HG03159 (cell line): Measurements from ENCODE around the gene LINGO4.

Experiments used
- ATAC-seq: cut with Tn5 transposase; IDR thresholded peaks from one replicate; pipeline ENCODE4 v1.9.1; 2021; ENCODE audit warnings: mild to moderate bottlenecking, moderate library complexity; ENCODE audit not compliant: unreplicated experiment

Gene LINGO4

DNA sequence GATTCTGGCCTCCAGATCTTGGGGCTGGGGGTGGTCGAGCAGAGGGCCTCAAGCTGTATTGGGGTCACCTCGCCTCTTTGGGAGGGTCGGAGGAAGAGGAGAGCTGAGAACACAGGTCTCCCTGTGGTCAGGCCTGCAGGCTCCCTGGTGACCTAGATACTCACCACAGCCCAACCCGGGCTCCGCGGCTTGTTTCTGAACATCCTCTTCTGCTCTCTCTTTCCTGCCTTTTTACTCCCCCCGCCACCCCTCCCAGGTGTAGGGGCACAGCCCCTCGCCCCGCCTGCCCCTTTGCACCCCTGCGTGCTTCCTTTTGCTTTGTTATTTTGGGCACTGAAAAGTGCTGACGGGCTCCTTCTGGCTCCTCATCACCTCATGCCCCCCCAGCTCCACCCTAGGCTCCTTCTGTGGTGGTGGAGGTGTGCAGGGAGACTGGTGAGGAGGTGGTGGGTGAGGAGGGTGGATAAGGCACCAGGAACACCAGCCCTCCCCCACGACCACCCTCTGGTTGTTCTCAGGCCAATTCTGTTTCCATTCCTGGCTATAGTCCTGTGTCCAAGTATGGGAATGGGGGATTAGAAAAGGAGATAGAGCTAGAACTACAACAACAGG is 10.6 kb upstream of the LINGO4 start:
- ATAC-seq: no peak

DNA sequence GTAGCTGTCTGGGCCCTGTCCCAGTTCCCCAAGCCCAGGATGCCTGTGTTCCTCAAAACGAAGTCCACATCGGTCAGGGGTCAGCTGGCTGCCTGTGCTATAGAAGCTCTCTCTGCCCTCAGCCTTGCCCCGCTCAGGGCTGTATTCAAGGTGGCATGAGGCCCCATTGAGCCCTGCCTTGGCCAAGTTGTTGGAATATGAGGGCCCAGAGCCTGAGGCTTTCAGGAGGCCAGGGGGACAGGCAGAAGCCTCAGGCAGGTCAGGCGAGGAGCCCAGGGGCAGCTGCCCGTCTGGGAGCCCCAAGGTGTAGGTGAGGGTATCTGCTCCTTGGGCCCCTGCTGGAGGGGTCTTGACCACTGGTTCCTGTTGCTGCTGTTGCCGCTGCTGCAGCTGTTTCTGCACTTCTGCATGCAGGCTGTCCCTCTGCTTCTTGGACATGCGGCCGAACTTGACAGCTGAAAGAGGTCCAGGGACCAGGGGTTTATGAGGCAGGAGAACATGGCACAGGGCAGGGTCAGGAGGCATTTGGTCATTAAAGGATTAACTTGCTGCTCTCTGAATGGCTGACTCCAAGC is 9.8 kb upstream of the LINGO4 start:
- no peak for ATAC-seq

DNA sequence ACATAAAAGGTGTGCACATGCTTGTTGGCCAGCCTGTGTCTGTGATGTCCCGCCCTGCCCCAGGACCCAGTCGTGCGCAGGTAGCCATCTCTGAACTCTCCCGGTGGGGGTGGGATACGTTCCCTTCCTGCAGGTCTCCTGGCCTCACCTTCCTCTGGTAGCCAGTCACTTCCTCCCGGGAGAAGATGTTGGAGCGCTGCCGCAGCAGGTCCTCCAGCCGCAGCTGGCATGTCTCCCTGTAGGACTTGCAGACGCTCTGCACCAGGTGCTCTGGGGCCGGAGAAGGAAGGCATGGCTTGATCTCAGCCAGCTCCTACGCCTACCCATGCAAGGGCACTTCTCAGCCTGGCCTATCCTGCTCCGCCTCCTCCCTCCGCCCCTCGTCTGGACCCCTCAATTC is 9.2 kb upstream of the LINGO4 start:
- ATAC-seq: no peak

DNA sequence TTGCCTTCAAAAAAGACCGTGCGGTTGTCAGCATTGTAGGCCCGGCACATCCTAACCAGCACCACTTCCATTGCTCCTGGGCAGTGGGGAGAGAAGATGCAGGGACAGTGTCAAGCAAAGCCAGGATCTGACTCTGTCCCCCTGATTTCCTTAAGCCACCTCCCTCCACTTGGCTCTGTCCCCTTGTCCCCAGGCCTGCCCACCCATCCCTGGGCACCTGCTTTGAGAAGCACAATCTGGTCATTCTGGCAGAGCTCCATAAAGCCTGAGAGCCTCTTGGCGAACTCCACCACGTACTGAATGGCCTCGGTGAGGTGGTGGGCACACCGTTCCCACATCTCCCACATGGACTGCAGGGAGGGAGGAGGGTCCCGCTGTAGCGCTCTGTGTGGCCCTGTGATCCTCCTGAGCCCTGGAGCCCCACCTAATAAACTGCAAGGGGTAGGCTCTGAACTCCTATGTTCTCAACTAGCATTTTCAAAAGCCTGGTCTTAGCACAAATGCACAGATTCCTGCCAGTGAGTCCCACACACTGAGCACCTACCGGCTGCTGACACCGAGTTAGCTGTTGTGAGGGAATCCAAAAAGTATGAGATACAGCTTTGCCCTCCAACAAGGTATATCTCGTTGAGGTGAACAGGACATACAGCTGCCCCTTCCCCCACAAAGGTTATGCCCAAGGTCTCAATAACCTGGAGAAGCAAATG is 8.2 kb upstream of the LINGO4 start:
- no peak for ATAC-seq

DNA sequence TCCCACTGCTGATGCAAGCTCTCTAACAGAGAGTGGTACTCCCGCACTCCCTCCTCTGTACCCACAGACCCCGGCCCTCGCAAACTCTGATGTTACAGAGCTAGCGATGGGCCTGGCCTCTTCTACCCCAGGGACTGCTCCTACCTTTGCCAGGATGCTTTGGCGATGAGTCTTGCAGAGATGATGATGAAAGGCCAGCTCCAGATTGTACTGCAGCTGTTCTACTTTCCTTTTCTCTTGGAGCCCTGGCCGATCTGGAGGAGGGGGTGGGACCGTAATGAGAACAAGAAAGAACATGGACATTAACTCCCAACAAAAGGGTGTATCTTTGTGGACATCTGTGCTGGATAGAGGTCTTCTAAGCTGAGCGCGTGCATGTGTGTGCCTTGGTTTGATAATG is 6.0 kb upstream of the LINGO4 start:
- ATAC-seq: no peak

DNA sequence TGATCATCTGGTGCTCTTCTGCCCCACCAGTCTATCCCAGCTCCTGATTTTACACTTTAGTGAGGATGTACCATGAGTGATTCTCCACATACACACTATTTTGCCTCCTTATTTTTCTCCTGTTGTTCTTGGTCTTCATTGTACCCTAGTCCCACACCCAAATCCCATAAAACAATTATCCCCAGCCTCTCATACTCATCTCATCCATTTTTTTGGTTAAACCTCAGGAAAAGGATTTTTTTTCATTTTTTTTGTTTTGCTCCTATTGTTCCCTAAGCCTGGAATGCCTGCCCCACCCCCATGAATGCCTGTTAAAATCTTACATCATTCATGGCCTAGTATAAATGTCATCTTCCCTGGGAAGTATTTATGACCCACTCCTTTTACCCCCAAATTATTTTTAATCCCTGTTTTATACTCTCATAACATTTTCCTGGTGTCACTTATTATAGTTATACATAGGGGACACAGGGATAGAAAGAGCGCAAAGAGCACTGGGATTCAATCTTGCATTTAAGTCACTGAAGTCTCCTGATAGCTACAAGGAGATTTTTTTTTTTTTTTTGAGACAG is 4.9 kb upstream of the LINGO4 start:
- no peak for ATAC-seq

DNA sequence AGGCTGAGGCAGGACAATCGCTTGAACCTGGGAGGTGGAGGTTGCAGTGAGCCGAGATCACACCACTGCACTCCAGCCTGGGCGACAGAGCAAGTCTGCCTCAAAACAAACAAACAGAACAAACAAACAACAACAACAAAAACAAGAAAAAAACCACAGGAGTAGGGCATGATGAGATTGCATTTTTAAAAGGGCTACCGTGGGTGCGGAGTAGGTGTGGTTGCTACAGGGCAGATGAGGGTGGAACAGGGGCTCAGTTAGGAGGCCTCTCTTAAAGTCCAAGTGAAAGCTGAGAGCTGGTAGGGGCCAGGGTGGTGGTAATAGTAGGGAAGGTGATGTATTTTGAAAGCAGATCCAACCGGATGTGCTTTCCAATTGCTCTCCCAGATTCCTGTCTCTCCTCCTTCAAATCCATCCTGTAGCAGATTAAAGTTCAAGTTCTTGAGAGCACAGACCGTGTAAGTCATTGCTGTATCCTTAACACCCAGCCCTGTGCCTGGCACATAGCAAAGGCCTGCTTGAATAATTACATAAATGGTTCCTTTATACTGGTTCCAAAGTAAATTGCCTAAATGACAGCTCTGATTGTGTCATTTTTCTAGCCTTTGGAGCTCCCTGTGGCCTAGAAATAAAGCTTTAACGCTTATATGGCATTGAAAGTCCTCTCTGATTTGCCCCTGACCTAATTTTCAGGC is 4.2 kb upstream of the LINGO4 start:
- no peak for ATAC-seq

DNA sequence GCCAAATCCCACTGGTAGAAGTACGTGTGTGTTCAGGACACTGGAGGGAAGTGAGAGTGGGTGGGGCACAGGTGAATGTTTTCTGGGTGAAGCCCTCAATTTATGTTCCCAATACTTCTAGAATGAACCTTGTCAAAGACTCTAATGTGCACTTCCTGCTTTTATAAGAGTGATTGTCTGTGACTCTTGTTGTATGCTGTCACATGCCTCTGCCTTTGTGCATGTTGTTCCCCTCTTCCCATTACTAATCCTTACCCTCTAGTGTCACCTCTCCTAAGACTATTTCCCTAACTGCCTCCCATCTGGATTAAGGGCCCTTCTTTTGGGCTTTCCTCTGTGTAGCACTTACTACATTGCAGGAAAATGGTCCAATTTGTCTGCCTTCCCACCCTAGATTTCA is 2.5 kb upstream of the LINGO4 start:
- ATAC-seq: no peak

DNA sequence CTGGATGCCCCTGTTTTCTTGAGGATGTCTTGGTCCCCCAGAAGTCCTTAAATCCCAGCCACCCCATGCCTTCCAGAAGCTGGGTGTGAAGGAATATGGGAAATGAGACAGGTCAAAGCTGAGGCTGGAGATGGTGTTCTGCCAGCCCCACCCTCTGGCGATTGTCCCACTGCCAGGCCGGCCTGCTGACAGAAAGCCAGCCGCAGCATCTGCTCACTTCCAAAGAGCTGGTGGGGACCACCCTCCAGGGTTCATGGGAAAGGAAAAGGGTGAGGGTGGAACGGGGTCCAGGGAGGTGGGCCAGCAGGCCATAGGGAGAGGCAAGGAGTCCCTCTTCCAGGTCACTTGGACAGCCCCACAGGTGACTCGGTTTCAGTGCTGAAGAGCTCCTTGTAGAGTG is 1.9 kb upstream of the LINGO4 start:
- ATAC-seq: no peak

DNA sequence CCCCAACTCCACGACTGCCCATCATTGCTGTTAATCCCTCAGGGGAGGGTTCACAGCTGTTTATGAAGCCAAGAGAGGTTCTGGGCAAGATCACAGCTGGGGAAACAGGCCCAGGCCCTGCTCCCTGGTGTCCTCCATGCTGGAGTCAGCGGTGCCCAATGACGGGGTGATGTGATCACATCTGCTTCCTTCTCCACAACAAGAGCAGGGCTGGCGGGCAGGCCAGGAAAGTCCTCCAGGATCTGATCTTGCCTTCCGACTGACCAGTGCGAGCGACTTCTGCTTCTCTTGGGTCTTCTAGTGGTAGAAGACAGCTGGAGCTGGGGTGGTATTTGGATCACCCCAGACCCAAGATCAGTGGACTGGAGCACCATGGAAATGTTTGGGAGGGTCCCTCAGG is 951 bp upstream of the LINGO4 start:
- ATAC-seq: no peak

DNA sequence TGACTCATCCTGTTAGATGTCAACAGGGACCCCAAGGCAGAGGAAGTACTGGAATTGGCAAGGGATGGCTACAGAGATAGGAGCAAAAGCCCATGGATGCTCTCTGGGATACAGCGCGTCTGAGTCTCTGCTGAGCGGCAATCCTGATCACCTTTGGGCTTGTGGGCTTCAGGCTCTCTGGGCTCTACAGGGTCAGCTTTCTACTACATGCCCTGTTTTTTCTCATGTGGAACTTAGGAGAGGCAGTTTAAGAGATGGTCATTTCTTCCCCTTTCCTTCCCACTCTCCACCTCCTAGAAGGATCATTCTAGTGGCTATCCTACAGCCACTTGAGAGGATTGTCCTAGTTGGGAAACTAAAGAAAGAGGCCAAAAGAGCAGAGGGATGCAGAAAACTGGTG is 1.3 kb downstream of the LINGO4 start:
- ATAC-seq: no peak

DNA sequence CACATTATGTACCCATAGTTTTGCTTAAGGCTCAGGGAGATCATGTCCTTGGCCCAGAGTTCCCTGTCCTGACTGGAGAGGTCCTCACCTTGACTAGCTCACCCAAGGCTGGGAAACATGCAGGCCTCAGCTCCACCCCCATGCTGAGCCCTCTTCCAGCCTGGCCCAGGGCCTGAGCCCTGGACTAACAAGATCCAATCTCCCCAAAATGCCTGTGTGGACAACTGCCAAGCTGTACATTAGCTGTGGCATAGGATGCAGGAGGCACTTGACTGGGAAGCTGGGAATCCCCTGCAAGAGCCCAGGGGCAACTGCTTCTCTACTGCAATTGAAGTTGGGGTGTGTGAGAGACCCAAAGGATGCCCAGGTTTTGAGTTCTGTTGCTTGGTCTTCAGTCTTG is 2.1 kb downstream of the LINGO4 start:
- no peak for ATAC-seq

DNA sequence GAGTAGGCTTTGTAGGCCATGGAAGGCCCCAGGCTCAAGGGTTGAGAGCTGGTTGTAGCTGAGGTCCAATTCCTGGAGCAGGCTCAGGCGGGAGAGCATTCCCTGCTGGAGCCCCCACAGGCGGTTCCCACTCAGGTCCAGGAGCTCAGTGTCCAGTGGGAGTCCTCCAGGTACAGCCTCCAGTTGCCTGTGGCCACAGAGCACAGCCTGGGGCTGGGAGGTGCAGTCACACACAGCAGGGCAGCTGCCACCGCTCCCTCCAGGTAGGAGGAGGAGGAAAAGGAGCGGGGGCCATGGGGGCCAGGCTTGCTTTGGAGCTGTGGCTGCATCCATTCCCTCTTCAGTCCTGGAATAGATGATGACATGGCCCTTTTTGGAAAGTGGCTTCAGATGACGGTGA is 2.8 kb downstream of the LINGO4 start:
- no peak for ATAC-seq

DNA sequence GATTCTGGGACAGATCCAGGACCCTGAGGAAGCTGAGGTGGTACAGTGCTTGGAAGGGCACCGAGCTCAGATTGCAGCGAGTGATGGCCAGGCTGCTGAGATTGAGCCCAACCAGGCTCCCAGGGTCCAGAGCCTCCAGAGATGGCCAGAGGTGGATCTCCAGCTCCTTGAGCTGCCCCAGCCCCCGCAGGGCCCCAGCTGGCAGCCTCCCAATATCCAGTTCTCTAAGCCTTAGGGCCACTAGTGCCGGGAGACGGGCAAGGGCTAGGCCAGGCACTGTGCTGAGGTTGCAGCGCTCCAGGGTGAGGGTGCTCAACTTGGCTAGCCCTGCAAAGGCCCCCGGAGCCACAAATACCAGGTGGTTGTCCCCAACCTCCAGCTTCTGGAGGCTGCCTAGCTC is 3.4 kb downstream of the LINGO4 start:
- no peak for ATAC-seq

DNA sequence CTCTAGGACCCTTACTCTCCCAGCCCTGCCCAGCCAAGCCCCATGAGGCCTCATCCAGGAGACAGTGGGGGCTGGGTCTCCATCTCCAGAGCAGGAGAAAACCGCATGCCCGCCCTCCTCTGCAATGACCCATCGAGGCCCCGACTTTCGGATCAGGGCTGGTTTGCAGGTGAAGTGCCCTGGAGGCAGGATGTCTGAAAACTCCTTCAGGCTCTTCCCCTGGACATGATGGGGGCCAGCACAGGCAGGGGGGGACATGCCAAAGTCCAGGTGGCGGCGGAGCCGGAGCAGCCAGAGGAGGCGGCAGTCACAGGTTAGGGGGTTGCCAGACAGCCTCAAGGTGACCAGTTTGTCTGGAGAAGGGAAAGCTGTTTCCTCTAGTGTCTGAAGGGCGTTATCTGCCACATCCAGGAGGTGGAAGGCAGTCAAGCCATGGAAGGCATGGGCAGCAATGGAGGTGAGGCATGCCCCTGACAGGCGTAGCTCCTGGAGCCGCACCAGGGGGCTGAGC is 3.9 kb downstream of the LINGO4 start:
- no peak for ATAC-seq

DNA sequence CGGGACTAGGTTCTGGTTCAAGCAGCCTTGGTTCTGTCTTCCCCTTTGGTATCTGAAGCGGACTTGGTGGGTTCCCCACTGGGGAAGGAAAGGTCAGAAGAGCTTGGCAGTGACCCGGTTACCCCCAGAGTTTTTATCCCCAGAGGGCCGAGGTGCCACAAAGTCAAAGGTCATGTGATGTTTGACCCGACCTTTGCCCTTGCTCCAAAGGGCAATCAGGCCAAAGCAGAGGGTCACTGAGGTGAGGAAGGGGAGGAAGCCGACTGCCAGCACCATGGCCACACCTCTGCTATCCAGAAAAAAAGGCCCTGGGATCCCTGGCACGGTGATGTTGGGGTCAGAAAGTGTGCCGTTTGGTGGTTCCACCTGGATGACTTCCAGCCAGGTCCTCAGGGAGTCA is 4.4 kb downstream of the LINGO4 start:
- ATAC-seq: no peak

DNA sequence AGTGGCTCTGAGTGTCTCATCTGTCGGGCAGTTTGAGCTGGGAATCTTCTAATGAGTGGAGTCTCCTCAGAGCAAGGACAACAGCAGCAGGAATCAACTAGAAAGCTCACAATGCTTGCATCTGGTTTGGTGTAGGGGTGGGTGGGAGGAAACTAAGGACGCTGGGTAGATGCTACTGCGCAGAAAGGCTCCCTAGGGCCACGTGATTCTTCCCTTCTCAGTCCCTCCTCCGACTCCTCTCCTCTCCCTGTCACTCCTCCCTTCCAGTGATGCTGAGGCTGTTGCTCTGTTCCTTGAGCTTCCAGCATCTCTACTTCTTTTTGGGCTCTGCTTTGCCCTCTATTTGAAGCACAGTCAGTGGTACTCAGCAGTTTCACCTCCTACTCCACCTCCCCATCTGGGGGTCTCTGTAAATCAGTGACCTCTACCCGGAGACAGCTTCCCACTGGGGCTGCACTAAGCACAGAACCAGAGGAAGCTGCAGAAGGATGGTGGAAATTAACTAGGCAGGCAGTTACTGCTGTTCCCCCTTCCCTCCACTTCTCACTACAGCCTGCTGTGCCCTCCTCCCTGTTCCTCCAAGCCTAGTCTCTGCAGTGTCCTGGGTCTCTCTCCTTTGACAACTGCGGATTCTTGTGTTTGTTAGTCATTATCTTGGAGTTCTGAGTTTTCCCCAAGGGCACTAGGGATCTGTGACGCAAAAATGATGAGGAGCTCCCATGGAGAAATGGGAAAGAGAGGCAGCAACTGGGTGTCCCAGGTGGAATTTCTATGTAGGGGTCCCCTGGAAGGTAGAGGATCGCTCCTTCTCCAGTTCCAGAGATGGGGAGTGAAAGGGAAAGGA is 5.8 kb downstream of the LINGO4 start:
- no peak for ATAC-seq

DNA sequence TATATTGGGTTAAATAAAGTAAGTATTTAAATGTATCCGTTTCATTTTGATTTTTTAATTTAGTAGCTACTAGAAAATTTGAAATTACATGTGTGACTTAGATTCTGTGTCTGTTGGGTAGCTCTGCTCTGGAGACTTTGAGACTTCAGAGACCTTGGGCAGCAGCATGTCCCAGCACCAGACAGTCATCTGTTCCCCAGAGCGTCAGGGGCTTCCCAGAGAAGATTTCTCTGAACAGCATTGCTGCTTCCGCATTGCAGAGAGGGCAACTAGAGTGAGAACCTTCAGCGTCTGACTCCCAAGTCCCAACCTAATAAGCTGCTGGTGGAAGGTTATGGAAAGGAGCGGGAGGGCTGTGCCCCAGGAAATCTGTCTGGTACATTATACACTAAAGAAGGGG is 6.6 kb downstream of the LINGO4 start:
- no peak for ATAC-seq

DNA sequence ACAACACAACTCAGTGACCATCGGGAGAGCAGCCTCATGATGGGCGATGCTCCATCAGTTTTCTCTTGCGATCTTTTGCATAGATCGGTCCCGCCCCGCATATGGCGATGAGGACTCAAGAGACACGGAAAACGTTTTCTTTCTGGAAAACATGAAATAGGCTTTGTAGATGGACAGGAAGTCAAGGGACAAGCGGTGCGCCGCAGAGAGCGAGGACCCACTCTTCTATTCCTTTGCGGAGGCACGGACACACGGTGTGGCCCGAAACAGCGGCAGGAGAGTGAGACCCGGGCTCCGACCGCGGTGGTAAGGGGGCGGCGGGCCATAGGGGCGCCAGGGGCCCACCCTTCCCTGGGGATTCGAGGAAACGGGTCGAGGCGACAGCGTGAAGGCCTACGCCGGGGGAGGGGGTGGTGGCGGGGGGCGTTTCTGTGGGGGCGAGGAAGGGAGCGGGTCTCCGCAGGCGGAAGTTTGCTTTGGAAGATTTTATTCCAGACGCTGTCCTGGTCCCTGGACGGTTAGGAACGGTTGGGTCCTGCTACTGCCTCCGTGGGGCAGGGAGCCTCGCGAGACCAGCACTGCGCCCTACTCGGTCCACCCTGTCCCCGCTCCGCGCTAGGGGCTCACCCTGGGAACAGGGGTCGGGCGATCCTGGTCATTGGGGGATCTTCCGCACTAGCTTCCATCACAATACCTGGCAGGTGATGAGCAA is 14.1 kb downstream of the LINGO4 start:
- no peak for ATAC-seq
